Ovary (tissue), 9 donors: Measurements from ENCODE around the gene FBXL4. TPM values are rescaled to one million over a fixed set of nuclear protein-coding genes. Genes with fewer than 3 reads are reported as not detected.

Experiments used
- DNase-seq, 5 donors: peaks; one replicate each; pipeline ENCODE4 v3.0.0-alpha.2; 2019 to 2020
- H3K27ac ChIP-seq, 2 donors: fragments of 200-600 bp; one replicate each; pipeline versions ENCODE4 v1.5.1 to v1.8.0; 2019 to 2022
- H3K27me3 ChIP-seq: fragments of 200-600 bp; one replicate; pipeline ENCODE4 v1.8.0; 2022
- H3K36me3 ChIP-seq: fragments of 200-600 bp; sonication (generic); one replicate; pipeline ENCODE4 v1.5.1; 2019
- H3K4me1 ChIP-seq: one replicate; pipeline ENCODE4 v1.8.1; 2013; ENCODE audit warnings: mild to moderate bottlenecking, moderate library complexity; ENCODE audit not compliant: insufficient read depth
- H3K4me3 ChIP-seq: fragments of 200-600 bp; sonication (generic); one replicate; pipeline ENCODE4 v1.5.1; 2017
- H3K9me3 ChIP-seq, 2 donors: fragments of 200-600 bp in 1 of 2; sonication (generic) in 1 of 2; one replicate each; pipeline versions ENCODE4 v1.5.1 to v1.8.1; 2013 to 2019; ENCODE audit warnings: mild to moderate bottlenecking in 1 of 2, moderate library complexity in 1 of 2
- EP300 ChIP-seq: sonication (generic); formaldehyde crosslinking; IDR thresholded peaks from one replicate; pipeline ENCODE4 v1.6.1; 2017; ENCODE audit warnings: antibody characterized with exemption
- POLR2A ChIP-seq: fragments of 450-650 bp; IDR thresholded peaks from one replicate; pipeline ENCODE4 v1.6.1; 2017; ENCODE audit warnings: antibody characterized with exemption, mild to moderate bottlenecking, moderate library complexity
- WGBS, 3 donors: extraction: QIAGEN DNeasy Blood & Tissue Kit in 1 of 3; methylation state at CpG; one replicate each; pipeline versions ENCODE4 v1.1.5 to v1.1.7; 2013 to 2017; 5-methylcytosine and 5-hydroxymethylcytosine counted together
- intact Hi-C, 4 donors: fragments of 100-400 bp; cut with DNase I; formaldehyde crosslinking; loops; one replicate each; pipeline versions ENCODE4 v1.11.0 to v1.15.1; 2022 to 2023
- polyA plus RNA-seq, 2 donors: library from polyadenylated mRNA; stranded (reverse); fragments of 200-250 nt in 1 of 2; fragments of 350-450 nt in 1 of 2; fragmentation: Illumina TruSeq in 1 of 2; extraction: RNeasy Lipid Tissue Mini Kit (QIAGEN cat#74804) in 1 of 2; gene quantifications; one replicate each; pipeline ENCODE4 v1.2.3, GENCODE V29; 2013 to 2014
- total RNA-seq, 7 donors: library from RNA; depleted of rRNA in 2 of 7; stranded (reverse); fragments of >200 nt in 2 of 7; fragmentation: NEBNext Ultra II Directional in 3 of 7; extraction: Animal tissue kit (Norgen Biotek cat#: 25700) in 3 of 7; gene quantifications; one replicate each; pipeline versions ENCODE4 v1.1.0 to v1.2.4, GENCODE V29; 2016 to 2023
- TF ChIP-seq, protein P1 (sequence below), 3 donors: fragments of 450-650 bp in 2 of 3; fragments of 200-600 bp in 1 of 3; IDR thresholded peaks; one replicate each; pipeline versions ENCODE4 v1.5.1 to v1.8.0; 2016 to 2022; ENCODE audit warnings: antibody characterized with exemption in 3 of 3, mild to moderate bottlenecking in 1 of 3
- donor health status: DM: no; HTN: no; CAD: no; lungs with moderate emphysema.
- donor health status: DM: no; HTN: no; CAD: no.
- donor health status: Bipolar disorder and iron deficiency.
- donor health status: DM: yes; HTN: yes; CAD: no.
- donor health status: DM: no; HTN: no; CAD: no.
- donor health status: DM: yes; HTN: yes; CAD: no.

FBXL4 gene
- total and polyA plus RNA-seq, 9 donors = 7.3 to 29.0 (median 20.2) TPM

DNA sequence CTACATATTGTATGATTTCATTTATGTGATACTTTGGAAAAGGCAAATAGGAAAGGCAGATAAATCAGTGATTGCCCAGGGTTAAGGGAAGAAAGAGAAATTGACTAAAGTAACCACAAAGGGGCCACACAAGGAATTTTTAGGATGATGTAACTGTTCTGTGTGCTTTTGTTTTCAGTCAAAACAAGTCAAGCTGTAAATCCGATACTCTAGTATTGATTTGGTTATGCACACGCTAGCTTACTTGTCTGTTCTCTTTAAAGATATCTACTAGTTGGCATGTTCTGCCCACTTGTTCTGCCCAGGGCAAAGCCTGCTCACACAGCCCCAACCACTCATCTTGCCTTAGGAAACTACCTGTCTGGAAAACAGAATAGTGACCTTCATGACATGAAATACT is 6.4 kb downstream of the FBXL4 start:
- Histone ChIP-seq H3K27me3 (no peaks in the 10 kb centered on the region), H3K4me3 (no peak overlapping the region), H3K36me3 (no peaks in the 10 kb centered on the region), H3K27ac (no peak overlapping the region), H3K9me3 (peaks cover 0 to 3% of the 10 kb centered on the region in 2 donors), H3K4me1 (peaks cover 2% of the 10 kb centered on the region)
- 98 to 100% (median 99%) methylated on average over 2 of the region's 2 CpGs for WGBS, 3 donors
- TF ChIP-seq POLR2A (no peak), EP300 (no peak)
- TF ChIP-seq, protein P1, sequence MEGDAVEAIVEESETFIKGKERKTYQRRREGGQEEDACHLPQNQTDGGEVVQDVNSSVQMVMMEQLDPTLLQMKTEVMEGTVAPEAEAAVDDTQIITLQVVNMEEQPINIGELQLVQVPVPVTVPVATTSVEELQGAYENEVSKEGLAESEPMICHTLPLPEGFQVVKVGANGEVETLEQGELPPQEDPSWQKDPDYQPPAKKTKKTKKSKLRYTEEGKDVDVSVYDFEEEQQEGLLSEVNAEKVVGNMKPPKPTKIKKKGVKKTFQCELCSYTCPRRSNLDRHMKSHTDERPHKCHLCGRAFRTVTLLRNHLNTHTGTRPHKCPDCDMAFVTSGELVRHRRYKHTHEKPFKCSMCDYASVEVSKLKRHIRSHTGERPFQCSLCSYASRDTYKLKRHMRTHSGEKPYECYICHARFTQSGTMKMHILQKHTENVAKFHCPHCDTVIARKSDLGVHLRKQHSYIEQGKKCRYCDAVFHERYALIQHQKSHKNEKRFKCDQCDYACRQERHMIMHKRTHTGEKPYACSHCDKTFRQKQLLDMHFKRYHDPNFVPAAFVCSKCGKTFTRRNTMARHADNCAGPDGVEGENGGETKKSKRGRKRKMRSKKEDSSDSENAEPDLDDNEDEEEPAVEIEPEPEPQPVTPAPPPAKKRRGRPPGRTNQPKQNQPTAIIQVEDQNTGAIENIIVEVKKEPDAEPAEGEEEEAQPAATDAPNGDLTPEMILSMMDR (IDR thresholded peaks at IDR 0.05) = no peak
- DNase-seq = no peak
- intact Hi-C loops = no loop called here

DNA sequence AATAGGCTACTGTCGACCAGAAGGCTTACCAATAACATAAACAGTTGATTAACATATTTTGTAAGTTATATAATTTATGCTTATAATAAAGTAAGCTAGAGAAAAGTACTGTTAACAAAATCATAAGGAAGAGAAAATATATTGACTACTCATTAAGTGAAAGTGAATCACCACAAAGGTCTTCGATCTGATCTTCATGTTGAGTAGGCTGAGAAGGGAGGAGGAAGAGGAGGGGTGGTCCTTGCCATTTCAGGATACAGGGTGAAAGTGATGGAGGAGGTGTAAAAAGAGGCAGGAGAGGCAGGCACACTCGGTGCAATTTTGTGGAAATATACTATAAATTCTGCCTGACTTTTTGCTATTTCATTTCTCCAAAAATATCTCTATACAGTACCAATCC is 10.4 kb downstream of the FBXL4 start:
- no peaks in the 10 kb centered on the region for H3K36me3 ChIP-seq
- no peak overlapping the region for H3K4me3 ChIP-seq
- no peak overlapping the region for H3K27ac ChIP-seq
- peaks cover 0 to 3% of the 10 kb centered on the region in 2 donors for H3K9me3 ChIP-seq
- no peak for TF ChIP-seq EP300
- TF ChIP-seq, protein P1 (IDR thresholded peaks at IDR 0.05) = no peak
- TF ChIP-seq POLR2A = no peak
- DNase-seq = no peak
- 92 to 95% (median 95%) methylated on average over 3 of the region's 3 CpGs for WGBS, 3 donors
- no peaks in the 10 kb centered on the region for H3K4me1 ChIP-seq
- no peaks in the 10 kb centered on the region for H3K27me3 ChIP-seq
- intact Hi-C loops = no loop called here

DNA sequence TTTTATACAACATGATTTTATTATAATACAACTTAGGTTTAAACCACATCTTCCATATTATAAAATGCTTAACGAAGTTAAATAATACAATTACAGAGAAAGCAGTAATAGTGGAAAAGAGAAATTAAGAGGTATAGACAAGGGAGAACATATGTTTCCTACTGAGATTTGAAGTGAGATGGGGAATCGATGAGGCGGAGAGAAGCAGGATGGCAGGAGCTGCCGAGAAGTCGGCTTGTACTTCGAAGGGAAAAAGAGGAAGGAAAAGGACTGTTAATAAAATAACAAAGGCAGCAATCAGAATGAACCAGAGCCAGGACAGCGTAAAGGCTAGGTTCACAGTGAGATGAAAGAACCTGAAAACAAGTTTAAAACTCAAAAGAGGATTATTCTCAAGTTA is 15.4 kb downstream of the FBXL4 start:
- no peaks in the 10 kb centered on the region for H3K4me1 ChIP-seq
- H3K27ac ChIP-seq = no peak overlapping the region
- WGBS, 3 donors = 89 to 92% (median 92%) methylated on average over 7 of the region's 7 CpGs
- no peaks in the 10 kb centered on the region for H3K27me3 ChIP-seq
- TF ChIP-seq POLR2A = no peak
- no peak for TF ChIP-seq EP300
- TF ChIP-seq, protein P1 (IDR thresholded peaks at IDR 0.05) = no peak
- H3K4me3 ChIP-seq = no peak overlapping the region
- intact Hi-C loops = no loop called here
- no peak for DNase-seq
- H3K36me3 ChIP-seq = no peaks in the 10 kb centered on the region
- H3K9me3 ChIP-seq = no peaks in the 10 kb centered on the region

DNA sequence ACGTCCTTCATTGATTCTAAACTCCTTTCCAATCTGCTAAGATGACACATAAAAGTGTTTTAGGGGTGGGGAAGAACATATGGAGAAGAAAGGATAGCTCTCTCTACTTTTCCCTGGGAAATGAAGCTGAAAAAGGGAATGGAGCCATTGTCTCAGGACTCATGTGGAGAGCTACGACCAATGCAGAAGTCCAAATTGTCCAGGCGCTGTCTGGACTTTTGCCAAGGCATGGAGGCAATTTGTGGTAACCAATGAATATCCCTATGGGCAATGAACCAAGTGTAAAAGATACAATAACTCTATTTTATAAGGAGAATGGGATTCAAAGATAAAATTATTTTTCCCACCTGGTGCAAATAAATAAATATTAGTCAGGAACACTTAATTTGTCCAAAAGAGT is 16.1 kb downstream of the FBXL4 start:
- no peak for TF ChIP-seq EP300
- TF ChIP-seq POLR2A = no peak
- TF ChIP-seq, protein P1 (IDR thresholded peaks at IDR 0.05) = no peak
- Histone ChIP-seq H3K36me3 (no peaks in the 10 kb centered on the region), H3K9me3 (no peaks in the 10 kb centered on the region), H3K27me3 (no peaks in the 10 kb centered on the region), H3K4me1 (no peaks in the 10 kb centered on the region), H3K27ac (no peak overlapping the region), H3K4me3 (no peak overlapping the region)
- intact Hi-C loops = no loop called here
- DNase-seq = no peak
- 82 to 86% (median 85%) methylated on average over 3 of the region's 3 CpGs for WGBS, 3 donors
